Liver (tissue), 9 donors: ENCODE measurements around the gene BRAT1. TPM values are rescaled to one million over a fixed set of nuclear protein-coding genes. Genes with fewer than 3 reads are reported as not detected.

ENCODE experiments used
- DNase-seq: peaks from one replicate; pipeline ENCODE4 v3.0.0-alpha.2; 2017; ENCODE audit warnings: low spot score
- H3K27ac ChIP-seq, 2 donors: one replicate each; pipeline ENCODE4 v1.7.0; 2013; ENCODE audit warnings: inconsistent platforms in 2 of 2, low read length in 2 of 2, control low read depth in 1 of 2, low read depth in 1 of 2, mild to moderate bottlenecking in 1 of 2
- H3K27me3 ChIP-seq, 4 donors: one replicate each; pipeline versions ENCODE4 v1.6.1 to v1.7.0; 2013; ENCODE audit warnings: low read length in 3 of 4, inconsistent platforms in 1 of 4, mild to moderate bottlenecking in 1 of 4, moderate library complexity in 1 of 4; ENCODE audit not compliant: control insufficient read depth in 4 of 4, insufficient read depth in 4 of 4
- H3K36me3 ChIP-seq, 4 donors: one replicate each; pipeline versions ENCODE4 v1.6.1 to v1.7.0; 2013; ENCODE audit warnings: low read length in 3 of 4, mild to moderate bottlenecking in 3 of 4, low read depth in 1 of 4, moderate library complexity in 1 of 4; ENCODE audit not compliant: control insufficient read depth in 4 of 4, insufficient read depth in 3 of 4
- H3K4me1 ChIP-seq, 4 donors: one replicate each; pipeline versions ENCODE4 v1.6.1 to v1.7.0; 2013; ENCODE audit warnings: low read length in 3 of 4, mild to moderate bottlenecking in 3 of 4, moderate library complexity in 1 of 4; ENCODE audit not compliant: control insufficient read depth in 4 of 4, insufficient read depth in 4 of 4
- H3K4me3 ChIP-seq, 3 donors: one replicate each; pipeline versions ENCODE4 v1.6.1 to v1.7.0; 2013; ENCODE audit warnings: low read length in 3 of 3, control low read depth in 1 of 3, low read depth in 1 of 3, mild to moderate bottlenecking in 1 of 3
- H3K9ac ChIP-seq, 2 donors: one replicate each; pipeline ENCODE4 v1.7.0; 2013; ENCODE audit warnings: low read length in 2 of 2, mild to moderate bottlenecking in 2 of 2, moderate library complexity in 2 of 2, control low read depth in 1 of 2, low read depth in 1 of 2
- H3K9me3 ChIP-seq, 4 donors: one replicate each; pipeline versions ENCODE4 v1.6.1 to v1.7.0; 2013; ENCODE audit warnings: low read length in 3 of 4; ENCODE audit not compliant: control insufficient read depth in 4 of 4
- EGR1 ChIP-seq, 2 donors: IDR thresholded peaks; 2 replicates each; pipeline ENCODE4 v1.6.1; 2016 to 2018; ENCODE audit warnings: antibody characterized with exemption in 2 of 2, low read depth in 2 of 2
- FOXA1 ChIP-seq: IDR thresholded peaks from 2 replicates; pipeline ENCODE4 v1.6.1; 2016; ENCODE audit warnings: antibody characterized with exemption
- FOXA2 ChIP-seq: IDR thresholded peaks from 2 replicates; pipeline ENCODE4 v1.6.1; 2016; ENCODE audit warnings: antibody characterized with exemption
- GABPA ChIP-seq, 2 donors: IDR thresholded peaks in 1 of 2; conservative IDR thresholded peaks in 1 of 2; 2 replicates each; pipeline ENCODE4 v1.6.1; 2016; ENCODE audit warnings: antibody characterized with exemption in 2 of 2, mild to moderate bottlenecking in 1 of 2, moderate library complexity in 1 of 2
- HNF4G ChIP-seq: IDR thresholded peaks from 2 replicates; pipeline ENCODE4 v1.6.1; 2016; ENCODE audit warnings: antibody characterized with exemption
- JUND ChIP-seq, 2 donors: IDR thresholded peaks; 2 replicates each; pipeline ENCODE4 v1.6.1; 2016; ENCODE audit warnings: antibody characterized with exemption in 2 of 2
- MAX ChIP-seq: IDR thresholded peaks from 2 replicates; pipeline ENCODE4 v1.6.1; 2016; ENCODE audit warnings: antibody characterized with exemption
- NR2F2 ChIP-seq: IDR thresholded peaks from 2 replicates; pipeline ENCODE4 v1.6.1; 2016; ENCODE audit warnings: antibody characterized with exemption
- RAD21 ChIP-seq, 2 donors: IDR thresholded peaks; 2 replicates each; pipeline ENCODE4 v1.6.1; 2016; ENCODE audit warnings: antibody characterized with exemption in 2 of 2, mild to moderate bottlenecking in 2 of 2
- RXRA ChIP-seq, 2 donors: IDR thresholded peaks; 2 replicates each; pipeline ENCODE4 v1.6.1; 2017 to 2018; ENCODE audit warnings: antibody characterized with exemption in 2 of 2, mild to moderate bottlenecking in 1 of 2
- SP1 ChIP-seq: IDR thresholded peaks from 2 replicates; pipeline ENCODE4 v1.6.1; 2018; ENCODE audit warnings: antibody characterized with exemption, mild to moderate bottlenecking
- YY1 ChIP-seq: IDR thresholded peaks from 2 replicates; pipeline ENCODE4 v1.6.1; 2016; ENCODE audit warnings: antibody characterized with exemption, mild to moderate bottlenecking
- ZBTB33 ChIP-seq: IDR thresholded peaks from 2 replicates; pipeline ENCODE4 v1.6.1; 2016; ENCODE audit warnings: antibody characterized with exemption
- WGBS: extraction: QIAGEN DNeasy Blood & Tissue Kit; methylation state at CpG from one replicate; pipeline ENCODE4 v1.1.7; 2013; 5-methylcytosine and 5-hydroxymethylcytosine counted together
- polyA plus RNA-seq, 2 donors: library from polyadenylated mRNA; stranded (reverse) in 1 of 2; unstranded in 1 of 2; fragments of 200-250 nt in 1 of 2; fragments of >200 nt in 1 of 2; fragmentation: Nextera tagmentation in 1 of 2; extraction: Ambion mirVana in 1 of 2; gene quantifications; one replicate each; pipeline versions ENCODE4 v1.2.1 to v1.2.3, GENCODE V29; 2013 to 2015
- total RNA-seq, 2 donors: library from RNA; depleted of rRNA; stranded (reverse); fragments of >200 nt; gene quantifications; one replicate each; pipeline ENCODE4 v1.2.3, GENCODE V29; 2014
- TF ChIP-seq, protein P1 (sequence below): IDR thresholded peaks from 2 replicates; pipeline ENCODE4 v1.6.1; 2016; ENCODE audit warnings: antibody characterized with exemption, mild to moderate bottlenecking
- TF ChIP-seq, protein P2 (sequence below): IDR thresholded peaks from 2 replicates; pipeline ENCODE4 v1.6.1; 2016; ENCODE audit warnings: antibody characterized with exemption
- donor health status: healthy.
- donor health status: healthy.
- donor health status: healthy.
- donor health status: healthy.
- donor health status: healthy.

The BRAT1 gene
- total RNA-seq (10 to 100 TPM; 16.5 to 20.7 TPM), polyA plus RNA-seq (10 to 100 TPM in 1 of 2 donors, 1 to 10 TPM in 1; 10.0 to 16.9 TPM)

DNA sequence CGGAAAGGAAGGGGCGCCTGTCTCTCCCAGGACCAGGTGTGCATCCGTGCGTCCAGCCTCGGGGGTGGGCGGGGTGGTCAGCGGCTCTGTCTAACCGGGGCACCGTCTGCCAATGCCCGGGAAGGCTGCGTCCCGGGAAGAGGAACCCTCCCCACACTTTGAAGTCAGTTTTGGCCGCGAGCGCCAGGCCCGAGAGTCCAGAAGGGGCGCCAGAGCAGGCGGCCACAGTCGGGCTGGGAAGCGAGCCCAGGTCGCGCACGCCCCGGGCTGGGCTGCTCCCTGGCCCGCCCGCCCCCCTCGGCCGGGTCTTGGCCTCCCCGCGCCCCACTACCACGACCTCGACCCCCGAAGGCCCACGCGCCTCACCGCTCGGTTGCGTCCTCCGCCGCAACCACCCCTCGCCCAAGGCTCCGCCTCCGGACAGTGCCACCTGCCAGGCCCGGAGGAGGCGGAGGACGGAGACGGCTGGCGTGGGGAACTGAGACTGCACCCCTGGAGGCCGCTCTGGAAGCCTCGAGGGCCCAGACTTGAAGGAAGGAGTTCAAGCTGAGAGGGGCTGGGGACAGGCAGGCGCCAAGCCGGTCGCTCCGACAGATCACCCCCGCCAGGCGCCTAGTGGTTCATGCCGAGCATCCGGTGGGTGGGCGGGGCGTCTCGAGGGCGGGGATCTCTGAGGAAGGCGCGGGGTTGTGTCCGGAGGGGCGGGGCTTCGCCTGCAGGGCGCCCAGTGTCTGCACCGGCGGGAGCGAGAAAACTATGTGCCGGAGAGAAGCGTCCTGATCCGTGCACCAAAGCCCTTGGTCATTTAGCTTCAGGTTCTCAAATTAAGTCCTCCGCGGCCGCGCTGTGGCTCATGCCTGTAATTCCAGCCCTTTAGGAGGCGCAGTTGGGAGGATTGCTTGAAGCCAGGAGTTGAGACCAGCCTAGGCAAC is at the start of gene BRAT1:
Gene BRAT1 (minus strand): TSS at position 404 of the 932 bp plus-strand sequence. CDS start 1,093 bp downstream, outside the sequence.
- Histone ChIP-seq H3K27ac (peak within 1 kb of the TSS; percentile 99 to 100), H3K4me3 (peak within 1 kb of the TSS; percentile 70 to 92 (median 77)), H3K4me1 (peaks cover 4 to 30% (median 20%) of the 10 kb centered on the region in 4 donors), H3K27me3 (no peaks in the 10 kb centered on the region), H3K36me3 (peaks cover 0 to 5% (median 3%) of the 10 kb centered on the region in 4 donors), H3K9me3 (no peaks in the 10 kb centered on the region), H3K9ac (peak within 1 kb of the TSS; percentile 91 to 96)
- WGBS: under 1% methylated on average over 79 of the region's 79 CpGs
- TF ChIP-seq EGR1 (IDR thresholded peaks at IDR 0.05; ENCODE audit: low read depth in 2 of 2) (no peak), RXRA (IDR thresholded peaks at IDR 0.05) (no peak), GABPA (IDR thresholded peaks at IDR 0.05 in 1 of 2, conservative IDR thresholded peaks at IDR 0.05 in 1 of 2) (peak in 1 of 2 donors; percentile 65), SP1 (peak; percentile 62), JUND (IDR thresholded peaks at IDR 0.05) (no peak), ZBTB33 (no peak), YY1 (peak; percentile 28), MAX (peak; percentile 52), RAD21 (IDR thresholded peaks at IDR 0.05) (peak; percentile 17 to 49), FOXA1 (no peak), HNF4G (no peak), NR2F2 (no peak)
- TF ChIP-seq, protein P1, sequence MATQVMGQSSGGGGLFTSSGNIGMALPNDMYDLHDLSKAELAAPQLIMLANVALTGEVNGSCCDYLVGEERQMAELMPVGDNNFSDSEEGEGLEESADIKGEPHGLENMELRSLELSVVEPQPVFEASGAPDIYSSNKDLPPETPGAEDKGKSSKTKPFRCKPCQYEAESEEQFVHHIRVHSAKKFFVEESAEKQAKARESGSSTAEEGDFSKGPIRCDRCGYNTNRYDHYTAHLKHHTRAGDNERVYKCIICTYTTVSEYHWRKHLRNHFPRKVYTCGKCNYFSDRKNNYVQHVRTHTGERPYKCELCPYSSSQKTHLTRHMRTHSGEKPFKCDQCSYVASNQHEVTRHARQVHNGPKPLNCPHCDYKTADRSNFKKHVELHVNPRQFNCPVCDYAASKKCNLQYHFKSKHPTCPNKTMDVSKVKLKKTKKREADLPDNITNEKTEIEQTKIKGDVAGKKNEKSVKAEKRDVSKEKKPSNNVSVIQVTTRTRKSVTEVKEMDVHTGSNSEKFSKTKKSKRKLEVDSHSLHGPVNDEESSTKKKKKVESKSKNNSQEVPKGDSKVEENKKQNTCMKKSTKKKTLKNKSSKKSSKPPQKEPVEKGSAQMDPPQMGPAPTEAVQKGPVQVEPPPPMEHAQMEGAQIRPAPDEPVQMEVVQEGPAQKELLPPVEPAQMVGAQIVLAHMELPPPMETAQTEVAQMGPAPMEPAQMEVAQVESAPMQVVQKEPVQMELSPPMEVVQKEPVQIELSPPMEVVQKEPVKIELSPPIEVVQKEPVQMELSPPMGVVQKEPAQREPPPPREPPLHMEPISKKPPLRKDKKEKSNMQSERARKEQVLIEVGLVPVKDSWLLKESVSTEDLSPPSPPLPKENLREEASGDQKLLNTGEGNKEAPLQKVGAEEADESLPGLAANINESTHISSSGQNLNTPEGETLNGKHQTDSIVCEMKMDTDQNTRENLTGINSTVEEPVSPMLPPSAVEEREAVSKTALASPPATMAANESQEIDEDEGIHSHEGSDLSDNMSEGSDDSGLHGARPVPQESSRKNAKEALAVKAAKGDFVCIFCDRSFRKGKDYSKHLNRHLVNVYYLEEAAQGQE: peak; percentile 22
- TF ChIP-seq, protein P2, sequence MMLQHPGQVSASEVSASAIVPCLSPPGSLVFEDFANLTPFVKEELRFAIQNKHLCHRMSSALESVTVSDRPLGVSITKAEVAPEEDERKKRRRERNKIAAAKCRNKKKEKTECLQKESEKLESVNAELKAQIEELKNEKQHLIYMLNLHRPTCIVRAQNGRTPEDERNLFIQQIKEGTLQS: no peak
- DNase-seq: peak; percentile 97

- Histone ChIP-seq H3K36me3 (peaks cover 0 to 8% (median 0%) of the 10 kb centered on the region in 4 donors), H3K4me1 (no peaks in the 10 kb centered on the region), H3K4me3 (no peak overlapping the region), H3K9me3 (no peaks in the 10 kb centered on the region), H3K9ac (no peak overlapping the region), H3K27me3 (no peaks in the 10 kb centered on the region), H3K27ac (no peak overlapping the region)
- TF ChIP-seq, protein P1: no peak
- TF ChIP-seq FOXA1: no peak
- TF ChIP-seq RXRA (IDR thresholded peaks at IDR 0.05): no peak
- TF ChIP-seq RAD21 (IDR thresholded peaks at IDR 0.05): no peak
- no peak for TF ChIP-seq FOXA2
- no peak for TF ChIP-seq SP1
- TF ChIP-seq JUND (IDR thresholded peaks at IDR 0.05): no peak
- no peak for TF ChIP-seq HNF4G
- TF ChIP-seq GABPA (IDR thresholded peaks at IDR 0.05 in 1 of 2, conservative IDR thresholded peaks at IDR 0.05 in 1 of 2): no peak
- no peak for TF ChIP-seq NR2F2
- no peak for TF ChIP-seq EGR1 (IDR thresholded peaks at IDR 0.05; ENCODE audit: low read depth in 2 of 2)
- no peak for DNase-seq
- WGBS: 97% methylated on average over 29 of the region's 29 CpGs
Measured at GRCh38 chr7:2604608-2605174, 49.4 kb upstream of the BRAT1 start.
